HEK293T (cell line): ENCODE measurements around the gene MYOZ2.

Experiments used
- BHLHE40 ChIP-seq: fragments of 450-650 bp; IDR thresholded peaks from 2 replicates; pipeline ENCODE4 v1.6.1; 2016; ENCODE audit warnings: mild to moderate bottlenecking, moderate library complexity, borderline replicate concordance
- FOXM1 ChIP-seq: fragments of 450-650 bp; IDR thresholded peaks from 2 replicates; pipeline ENCODE4 v1.6.1; 2017; ENCODE audit warnings: mild to moderate bottlenecking, borderline replicate concordance

GRCh38 chr4:119099227-119099810 lies 36.3 kb upstream of the MYOZ2 start:
- no peak for TF ChIP-seq FOXM1
- TF ChIP-seq BHLHE40: no peak
